ENCODE results near the gene PRICKLE2.

The PRICKLE2 gene

DNA sequence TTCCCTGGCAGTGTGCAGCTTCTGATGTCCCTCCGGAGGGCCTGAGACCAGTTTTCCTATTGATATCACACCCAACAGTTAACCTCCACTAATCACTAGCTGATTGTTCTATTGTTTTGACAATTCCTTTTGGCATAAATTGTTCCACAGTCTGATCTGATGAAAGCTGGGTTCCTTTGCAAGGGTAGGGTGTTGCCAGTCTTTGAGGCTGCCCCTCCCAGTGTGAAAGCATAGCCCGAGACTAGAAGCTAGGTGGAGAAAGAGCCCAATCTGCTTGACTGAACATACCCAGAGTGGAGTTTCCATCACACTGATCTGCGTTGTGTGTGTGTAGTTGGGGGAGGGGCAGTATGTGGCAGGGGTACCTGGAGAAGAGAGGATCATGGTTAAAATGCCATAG is 10.3 kb upstream of the PRICKLE2 start:
- Histone ChIP-seq H3K9me3 (ENCODE audit: control insufficient read depth, low read length) (no peaks in the 10 kb centered on the region), H3K36me3 (ENCODE audit: control insufficient read depth, insufficient read depth, low read length) (no peaks in the 10 kb centered on the region), H3K27ac (ENCODE audit: insufficient read depth, low read length, poor library complexity, severe bottlenecking) (no peak overlapping the region), H3K27me3 (replicated peaks; ENCODE audit: control insufficient read depth, insufficient read depth, low read length, poor library complexity, severe bottlenecking) (no peaks in the 10 kb centered on the region), H3K4me3 (ENCODE audit: insufficient read depth, low read depth, low read length, poor library complexity, severe bottlenecking) (no peak overlapping the region), H3K4me1 (ENCODE audit: control insufficient read depth, insufficient read depth, low read length, poor library complexity, severe bottlenecking) (no peaks in the 10 kb centered on the region)
- DNase-seq, result no peak

DNA sequence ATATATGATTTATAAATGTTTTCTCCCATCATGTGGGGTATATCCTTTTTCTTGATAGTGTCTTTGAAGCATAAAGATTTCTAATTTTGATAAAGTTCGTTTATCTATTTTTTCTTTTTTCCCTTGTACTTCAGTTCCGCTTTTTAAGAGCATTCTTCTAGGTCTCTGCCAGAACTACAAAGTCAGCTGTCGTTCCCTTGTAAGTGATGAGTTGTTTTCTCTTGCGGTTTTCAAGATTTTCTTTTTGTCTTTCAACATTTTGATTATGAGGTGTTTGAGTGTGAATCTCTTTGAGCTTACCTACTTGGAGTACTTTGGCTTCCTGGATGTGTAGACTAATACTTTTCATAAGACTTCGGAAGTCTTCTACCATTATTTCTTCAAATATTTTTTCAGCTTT is 9.3 kb upstream of the PRICKLE2 start:
- H3K9me3 ChIP-seq (ENCODE audit: control insufficient read depth, low read length), result no peaks in the 10 kb centered on the region

DNA sequence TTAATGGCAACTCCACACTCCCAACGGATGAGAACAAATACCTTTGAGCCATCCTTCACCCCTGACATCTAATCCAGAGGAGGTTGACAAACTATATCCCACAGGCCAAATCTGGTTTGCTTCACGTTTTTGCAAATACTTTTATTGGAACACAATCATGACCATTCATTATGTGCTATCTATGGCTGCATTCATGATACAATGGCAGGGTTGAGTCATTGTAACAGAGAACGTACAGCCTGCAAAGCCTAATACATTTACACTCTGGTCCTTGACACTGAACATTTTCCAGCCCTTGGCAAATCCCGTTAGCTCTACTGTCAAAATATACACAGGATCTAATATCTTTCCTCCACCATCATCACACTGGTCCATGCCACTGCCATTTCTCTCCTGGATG is 7.6 kb upstream of the PRICKLE2 start:
- DNase-seq, result no peak
- H3K4me1 ChIP-seq (ENCODE audit: control insufficient read depth, insufficient read depth, low read length, poor library complexity, severe bottlenecking), result no peaks in the 10 kb centered on the region
- no peak overlapping the region for H3K27ac ChIP-seq (ENCODE audit: insufficient read depth, low read length, poor library complexity, severe bottlenecking)
- H3K4me3 ChIP-seq (ENCODE audit: insufficient read depth, low read depth, low read length, poor library complexity, severe bottlenecking), result no peak overlapping the region
- no peaks in the 10 kb centered on the region for H3K36me3 ChIP-seq (ENCODE audit: control insufficient read depth, insufficient read depth, low read length)
- H3K27me3 ChIP-seq (replicated peaks; ENCODE audit: control insufficient read depth, insufficient read depth, low read length, poor library complexity, severe bottlenecking), result no peaks in the 10 kb centered on the region
- H3K9me3 ChIP-seq (ENCODE audit: control insufficient read depth, low read length), result no peaks in the 10 kb centered on the region

More for the DNA sequence above, 9.3 kb upstream of the PRICKLE2 start:
- Histone ChIP-seq H3K27me3 (replicated peaks; ENCODE audit: control insufficient read depth, insufficient read depth, low read length, poor library complexity, severe bottlenecking) (no peaks in the 10 kb centered on the region), H3K4me1 (ENCODE audit: control insufficient read depth, insufficient read depth, low read length, poor library complexity, severe bottlenecking) (no peaks in the 10 kb centered on the region), H3K36me3 (ENCODE audit: control insufficient read depth, insufficient read depth, low read length) (no peaks in the 10 kb centered on the region), H3K27ac (ENCODE audit: insufficient read depth, low read length, poor library complexity, severe bottlenecking) (no peak overlapping the region), H3K4me3 (ENCODE audit: insufficient read depth, low read depth, low read length, poor library complexity, severe bottlenecking) (no peak overlapping the region)
- DNase-seq, result no peak

DNA sequence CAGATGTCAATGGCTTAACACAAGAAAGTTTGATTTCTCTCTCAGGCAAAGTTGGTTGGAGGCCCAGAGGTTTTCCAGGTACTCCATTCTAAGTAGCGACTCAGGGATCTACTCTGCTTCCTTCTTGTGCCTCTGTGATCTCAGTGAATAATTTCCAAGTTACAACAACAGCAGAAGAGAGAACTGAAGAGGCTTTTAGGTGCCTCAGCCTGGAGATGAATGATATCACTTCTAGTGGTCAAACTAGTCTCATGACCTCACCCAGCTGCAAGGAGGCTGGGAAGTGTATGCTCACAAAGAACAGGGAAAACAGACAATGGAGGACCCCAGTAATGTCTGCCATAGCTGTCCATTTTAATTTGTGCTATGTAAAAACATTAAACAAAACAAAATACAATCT is 4.6 kb upstream of the PRICKLE2 start:
- Histone ChIP-seq H3K4me3 (ENCODE audit: insufficient read depth, low read depth, low read length, poor library complexity, severe bottlenecking) (no peak overlapping the region), H3K9me3 (ENCODE audit: control insufficient read depth, low read length) (no peaks in the 10 kb centered on the region), H3K27ac (ENCODE audit: insufficient read depth, low read length, poor library complexity, severe bottlenecking) (no peak overlapping the region), H3K4me1 (ENCODE audit: control insufficient read depth, insufficient read depth, low read length, poor library complexity, severe bottlenecking) (no peaks in the 10 kb centered on the region), H3K27me3 (replicated peaks; ENCODE audit: control insufficient read depth, insufficient read depth, low read length, poor library complexity, severe bottlenecking) (no peaks in the 10 kb centered on the region), H3K36me3 (ENCODE audit: control insufficient read depth, insufficient read depth, low read length) (no peaks in the 10 kb centered on the region)
- DNase-seq, result no peak

DNA sequence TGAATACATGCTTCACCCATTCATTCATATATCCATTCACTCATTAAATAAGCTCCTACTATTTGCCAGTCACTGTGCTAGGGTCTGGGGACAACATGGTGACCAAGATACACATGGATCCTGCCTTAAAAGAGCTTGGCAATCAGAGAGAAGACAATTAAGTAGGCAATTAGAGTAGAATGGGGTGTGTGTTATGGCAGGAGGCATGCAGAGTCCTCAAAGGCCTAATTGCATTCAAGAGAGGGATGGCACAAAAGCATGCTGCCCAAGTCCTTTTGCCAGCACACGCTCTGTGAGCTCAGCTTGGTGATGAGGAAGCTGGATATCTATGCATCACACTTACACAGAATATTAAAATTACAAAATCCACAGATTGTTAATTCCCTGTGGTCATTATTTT is 2.8 kb upstream of the PRICKLE2 start:
- no peak overlapping the region for H3K27ac ChIP-seq (ENCODE audit: insufficient read depth, low read length, poor library complexity, severe bottlenecking)
- no peaks in the 10 kb centered on the region for H3K9me3 ChIP-seq (ENCODE audit: control insufficient read depth, low read length)
- H3K36me3 ChIP-seq (ENCODE audit: control insufficient read depth, insufficient read depth, low read length), result no peaks in the 10 kb centered on the region
- H3K27me3 ChIP-seq (replicated peaks; ENCODE audit: control insufficient read depth, insufficient read depth, low read length, poor library complexity, severe bottlenecking), result no peaks in the 10 kb centered on the region
- no peak overlapping the region for H3K4me3 ChIP-seq (ENCODE audit: insufficient read depth, low read depth, low read length, poor library complexity, severe bottlenecking)
- no peak for DNase-seq
- H3K4me1 ChIP-seq (ENCODE audit: control insufficient read depth, insufficient read depth, low read length, poor library complexity, severe bottlenecking), result no peaks in the 10 kb centered on the region

DNA sequence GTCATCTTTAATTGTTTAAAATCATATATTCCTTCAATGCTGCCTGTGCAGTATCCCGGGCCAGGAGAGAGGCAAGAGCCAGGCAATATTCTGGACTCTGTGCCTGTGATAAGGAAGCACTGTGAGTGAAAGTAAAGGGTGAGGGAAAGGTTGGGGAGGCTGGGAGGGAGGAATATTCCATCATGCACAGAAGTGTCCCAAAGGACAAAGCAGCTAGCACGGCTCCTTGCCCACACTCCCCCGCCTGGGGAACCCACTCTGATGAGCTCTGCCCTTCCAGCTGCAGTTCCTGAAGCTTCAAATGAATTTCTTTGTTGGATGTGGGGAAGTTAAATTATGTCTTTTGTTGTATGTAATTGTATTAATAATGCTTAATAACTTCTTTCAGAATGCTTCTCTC is 1.5 kb upstream of the PRICKLE2 start:
- no peak for DNase-seq
- no peaks in the 10 kb centered on the region for H3K9me3 ChIP-seq (ENCODE audit: control insufficient read depth, low read length)
- no peaks in the 10 kb centered on the region for H3K27me3 ChIP-seq (replicated peaks; ENCODE audit: control insufficient read depth, insufficient read depth, low read length, poor library complexity, severe bottlenecking)
- no peak overlapping the region for H3K27ac ChIP-seq (ENCODE audit: insufficient read depth, low read length, poor library complexity, severe bottlenecking)
- no peaks in the 10 kb centered on the region for H3K36me3 ChIP-seq (ENCODE audit: control insufficient read depth, insufficient read depth, low read length)
- H3K4me1 ChIP-seq (ENCODE audit: control insufficient read depth, insufficient read depth, low read length, poor library complexity, severe bottlenecking), result no peaks in the 10 kb centered on the region
- H3K4me3 ChIP-seq (ENCODE audit: insufficient read depth, low read depth, low read length, poor library complexity, severe bottlenecking), result no peak overlapping the region

DNA sequence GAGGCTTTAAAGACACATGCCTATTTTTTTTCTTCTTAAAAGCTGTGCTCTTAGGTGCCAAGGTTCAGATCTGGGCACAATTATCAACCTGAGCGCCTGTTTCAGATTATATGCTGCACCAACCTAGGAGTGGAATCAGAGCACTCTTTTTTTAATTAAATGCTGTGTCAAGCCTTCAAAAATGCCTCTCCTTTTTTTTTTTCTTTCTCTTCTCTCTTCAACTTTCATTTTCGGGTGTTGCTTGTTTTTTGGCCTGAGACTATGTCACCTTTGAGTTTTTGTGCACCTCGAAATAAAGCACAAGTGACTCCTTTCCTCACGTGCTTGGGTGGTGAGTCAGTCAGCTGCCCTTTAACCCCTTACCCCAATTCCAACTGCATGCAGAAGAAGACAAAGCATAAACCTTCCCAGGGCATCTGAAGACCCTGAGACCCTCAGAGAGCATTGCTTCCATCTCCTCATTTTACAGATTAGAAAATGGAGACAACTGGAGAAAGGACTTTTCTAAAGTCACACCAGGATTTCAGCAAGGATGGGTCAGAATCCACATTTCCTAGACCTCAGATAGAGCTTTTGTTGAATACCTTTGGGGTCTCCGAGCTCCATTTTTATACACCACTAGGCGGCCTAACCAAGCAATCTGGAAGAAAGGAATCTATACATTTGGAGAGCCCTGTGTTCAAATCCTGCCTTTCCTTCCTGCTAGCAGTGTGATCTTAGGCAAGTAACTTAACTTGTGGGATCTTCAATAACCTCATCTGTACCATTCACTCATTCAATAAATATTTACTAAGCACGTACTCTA is 631 bp upstream of the PRICKLE2 start:
- H3K4me3 ChIP-seq (ENCODE audit: insufficient read depth, low read depth, low read length, poor library complexity, severe bottlenecking), result no peak overlapping the region

DNA sequence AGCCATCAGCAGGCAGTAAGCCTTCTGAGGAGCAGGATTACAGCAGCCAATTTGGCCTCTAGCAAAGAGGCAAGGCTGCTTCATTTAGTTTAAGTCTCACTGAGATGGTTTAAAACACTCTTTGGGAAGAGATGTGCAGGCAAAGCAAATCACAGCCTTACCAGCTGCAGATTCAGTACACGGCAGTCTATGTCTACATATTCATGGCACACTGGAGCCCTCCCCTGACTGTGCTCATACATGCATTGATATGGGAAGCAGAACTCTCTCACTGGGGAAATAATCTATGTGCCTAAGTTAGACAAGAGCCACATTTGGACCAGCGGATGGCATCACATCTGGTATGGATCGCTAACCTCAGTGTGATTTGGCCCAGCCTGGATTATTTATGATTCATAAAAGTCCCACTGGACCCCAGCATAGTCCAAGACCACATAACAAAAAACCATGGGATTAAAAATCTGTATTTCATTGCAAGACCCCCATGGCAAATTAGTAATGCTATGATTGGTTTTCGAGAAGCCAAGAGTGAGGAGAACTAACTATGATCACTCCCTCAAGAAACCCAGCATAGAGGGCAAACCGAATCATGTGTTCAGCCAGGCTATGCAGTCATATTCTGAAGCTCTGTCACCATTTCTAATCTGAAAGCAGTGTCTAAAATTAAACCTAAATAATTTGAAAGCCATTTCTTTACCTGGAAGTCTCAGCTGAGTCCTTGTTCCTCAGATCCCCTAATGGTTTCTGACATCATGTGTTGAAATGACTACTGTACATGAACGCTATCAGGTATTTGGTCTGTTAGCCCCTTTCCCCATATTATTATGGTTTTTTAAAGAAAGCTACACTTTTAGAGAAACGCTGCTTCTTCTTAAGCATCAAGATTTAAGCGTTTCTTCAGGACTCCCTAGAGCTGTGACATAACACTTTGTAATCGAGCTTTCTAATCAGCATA is 1.2 kb downstream of the PRICKLE2 start:
- Histone ChIP-seq H3K27ac (ENCODE audit: insufficient read depth, low read length, poor library complexity, severe bottlenecking) (no peak overlapping the region), H3K9me3 (ENCODE audit: control insufficient read depth, low read length) (no peaks in the 10 kb centered on the region), H3K4me1 (ENCODE audit: control insufficient read depth, insufficient read depth, low read length, poor library complexity, severe bottlenecking) (no peaks in the 10 kb centered on the region), H3K36me3 (ENCODE audit: control insufficient read depth, insufficient read depth, low read length) (no peaks in the 10 kb centered on the region), H3K4me3 (ENCODE audit: insufficient read depth, low read depth, low read length, poor library complexity, severe bottlenecking) (no peak overlapping the region), H3K27me3 (replicated peaks; ENCODE audit: control insufficient read depth, insufficient read depth, low read length, poor library complexity, severe bottlenecking) (no peaks in the 10 kb centered on the region)
- no peak for DNase-seq

More for the DNA sequence above, 631 bp upstream of the PRICKLE2 start:
- Histone ChIP-seq H3K27ac (ENCODE audit: insufficient read depth, low read length, poor library complexity, severe bottlenecking) (no peak overlapping the region), H3K4me1 (ENCODE audit: control insufficient read depth, insufficient read depth, low read length, poor library complexity, severe bottlenecking) (no peaks in the 10 kb centered on the region), H3K9me3 (ENCODE audit: control insufficient read depth, low read length) (no peaks in the 10 kb centered on the region), H3K27me3 (replicated peaks; ENCODE audit: control insufficient read depth, insufficient read depth, low read length, poor library complexity, severe bottlenecking) (no peaks in the 10 kb centered on the region), H3K36me3 (ENCODE audit: control insufficient read depth, insufficient read depth, low read length) (no peaks in the 10 kb centered on the region)
- DNase-seq, result no peak

DNA sequence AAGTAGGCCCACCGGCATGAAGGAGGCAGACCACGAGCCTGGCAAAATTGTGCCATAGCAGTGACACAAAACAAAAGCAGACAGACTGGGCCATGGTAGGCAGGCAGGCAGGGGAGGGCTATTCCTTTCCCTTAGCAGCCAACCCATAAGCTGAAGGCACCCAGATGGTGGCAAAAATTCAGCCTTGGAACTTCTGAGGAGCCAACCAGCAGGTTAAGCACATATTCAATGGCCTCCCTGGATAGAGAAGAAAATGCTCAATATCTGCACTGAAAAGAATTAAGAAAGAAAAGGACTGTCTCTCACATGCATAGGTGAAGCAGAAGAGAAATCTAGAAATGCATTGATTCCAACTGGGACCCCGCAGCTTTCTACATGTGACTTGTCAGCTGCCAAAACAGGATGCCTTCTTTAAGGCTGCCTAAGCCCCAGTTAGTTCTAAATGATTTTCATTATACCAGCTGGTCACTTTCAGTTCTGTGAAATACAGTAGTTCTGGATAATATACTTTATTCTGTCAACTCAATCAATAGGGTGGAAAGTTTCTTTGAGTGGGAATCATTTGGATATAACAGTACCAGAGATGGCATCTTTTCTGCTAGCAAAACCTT is 2.7 kb downstream of the PRICKLE2 start:
- no peak overlapping the region for H3K27ac ChIP-seq (ENCODE audit: insufficient read depth, low read length, poor library complexity, severe bottlenecking)
- H3K9me3 ChIP-seq (ENCODE audit: control insufficient read depth, low read length), result no peaks in the 10 kb centered on the region
- no peaks in the 10 kb centered on the region for H3K36me3 ChIP-seq (ENCODE audit: control insufficient read depth, insufficient read depth, low read length)
- DNase-seq, result no peak
- H3K4me1 ChIP-seq (ENCODE audit: control insufficient read depth, insufficient read depth, low read length, poor library complexity, severe bottlenecking), result no peaks in the 10 kb centered on the region
- H3K4me3 ChIP-seq (ENCODE audit: insufficient read depth, low read depth, low read length, poor library complexity, severe bottlenecking), result no peak overlapping the region
- H3K27me3 ChIP-seq (replicated peaks; ENCODE audit: control insufficient read depth, insufficient read depth, low read length, poor library complexity, severe bottlenecking), result no peaks in the 10 kb centered on the region
